Measurements from ENCODE around the gene ADGRG3. TPM values are rescaled to one million over a fixed set of nuclear protein-coding genes. Genes with fewer than 3 reads are reported as not detected.

ADGRG3 gene
- total and polyA plus RNA-seq, 10 of the 15 experiments (the other 5 are each of a cell fraction or from before 2014, with no cell fraction given): 0.10 to 0.11 (median 0.10) TPM; not detected in 7

DNA sequence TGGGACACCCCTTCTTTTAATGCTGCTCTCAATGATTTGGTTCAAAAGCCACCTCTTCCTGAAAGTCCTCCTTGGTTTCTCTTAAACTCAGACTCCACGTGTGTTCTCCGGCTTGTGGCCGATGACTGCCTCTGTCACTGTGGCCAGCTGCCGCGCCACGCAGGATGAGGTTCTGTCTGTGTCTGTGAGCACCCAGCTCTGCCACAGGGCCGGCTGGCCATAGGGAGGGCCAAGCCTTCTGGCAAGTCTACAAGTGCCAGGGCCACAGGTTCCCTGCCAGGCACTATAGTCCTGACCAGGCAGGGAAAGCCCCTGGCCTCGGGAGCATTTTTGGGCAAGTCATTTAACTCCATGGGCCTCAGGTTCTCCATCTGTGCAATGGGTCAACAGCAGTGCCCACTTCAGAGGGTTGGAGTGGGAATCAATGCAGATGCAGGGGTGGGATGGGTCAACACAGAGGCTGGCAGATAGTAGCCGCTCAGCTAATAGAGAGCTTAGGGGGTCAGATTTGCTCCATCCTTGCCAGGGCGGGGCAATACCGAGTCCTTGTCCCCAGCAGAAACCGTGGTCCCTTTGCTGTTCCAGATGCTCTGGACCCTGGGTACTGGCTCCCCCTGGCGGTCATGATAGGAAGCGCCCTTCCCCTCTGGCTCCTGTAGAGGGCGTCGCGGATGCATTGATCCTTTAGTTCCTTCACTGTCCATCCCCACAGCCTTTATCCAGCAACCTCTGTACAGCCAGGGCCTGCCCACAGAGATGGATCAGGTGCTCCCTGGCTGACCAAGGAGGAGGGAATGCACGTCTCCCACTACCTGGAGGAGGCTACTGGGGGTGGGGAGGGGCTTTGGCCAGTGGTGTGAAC is 19.3 kb upstream of the ADGRG3 start (continued):
- TF ChIP-seq, protein P1, sequence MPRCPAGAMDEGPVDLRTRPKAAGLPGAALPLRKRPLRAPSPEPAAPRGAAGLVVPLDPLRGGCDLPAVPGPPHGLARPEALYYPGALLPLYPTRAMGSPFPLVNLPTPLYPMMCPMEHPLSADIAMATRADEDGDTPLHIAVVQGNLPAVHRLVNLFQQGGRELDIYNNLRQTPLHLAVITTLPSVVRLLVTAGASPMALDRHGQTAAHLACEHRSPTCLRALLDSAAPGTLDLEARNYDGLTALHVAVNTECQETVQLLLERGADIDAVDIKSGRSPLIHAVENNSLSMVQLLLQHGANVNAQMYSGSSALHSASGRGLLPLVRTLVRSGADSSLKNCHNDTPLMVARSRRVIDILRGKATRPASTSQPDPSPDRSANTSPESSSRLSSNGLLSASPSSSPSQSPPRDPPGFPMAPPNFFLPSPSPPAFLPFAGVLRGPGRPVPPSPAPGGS (IDR thresholded peaks at IDR 0.05; ENCODE audit: borderline replicate concordance, insufficient read depth, low read depth, low read length, poor library complexity, severe bottlenecking): no peak
- no peak for TF ChIP-seq RUNX3 (IDR thresholded peaks at IDR 0.05; ENCODE audit: low read length)
- TF ChIP-seq, protein P2, sequence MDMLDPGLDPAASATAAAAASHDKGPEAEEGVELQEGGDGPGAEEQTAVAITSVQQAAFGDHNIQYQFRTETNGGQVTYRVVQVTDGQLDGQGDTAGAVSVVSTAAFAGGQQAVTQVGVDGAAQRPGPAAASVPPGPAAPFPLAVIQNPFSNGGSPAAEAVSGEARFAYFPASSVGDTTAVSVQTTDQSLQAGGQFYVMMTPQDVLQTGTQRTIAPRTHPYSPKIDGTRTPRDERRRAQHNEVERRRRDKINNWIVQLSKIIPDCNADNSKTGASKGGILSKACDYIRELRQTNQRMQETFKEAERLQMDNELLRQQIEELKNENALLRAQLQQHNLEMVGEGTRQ (IDR thresholded peaks at IDR 0.05; ENCODE audit: borderline replicate concordance, low read depth, low read length): no peak
- 0 out of 2 replicates have a peak, but pooled peaks have one; percentile 58 for TF ChIP-seq ZNF207 (IDR thresholded peaks at IDR 0.05; ENCODE audit: borderline replicate concordance)
- peak; percentile 81 for TF ChIP-seq NFYA (IDR thresholded peaks at IDR 0.05; ENCODE audit: borderline replicate concordance, low read depth, low read length)
- TF ChIP-seq, protein P3, sequence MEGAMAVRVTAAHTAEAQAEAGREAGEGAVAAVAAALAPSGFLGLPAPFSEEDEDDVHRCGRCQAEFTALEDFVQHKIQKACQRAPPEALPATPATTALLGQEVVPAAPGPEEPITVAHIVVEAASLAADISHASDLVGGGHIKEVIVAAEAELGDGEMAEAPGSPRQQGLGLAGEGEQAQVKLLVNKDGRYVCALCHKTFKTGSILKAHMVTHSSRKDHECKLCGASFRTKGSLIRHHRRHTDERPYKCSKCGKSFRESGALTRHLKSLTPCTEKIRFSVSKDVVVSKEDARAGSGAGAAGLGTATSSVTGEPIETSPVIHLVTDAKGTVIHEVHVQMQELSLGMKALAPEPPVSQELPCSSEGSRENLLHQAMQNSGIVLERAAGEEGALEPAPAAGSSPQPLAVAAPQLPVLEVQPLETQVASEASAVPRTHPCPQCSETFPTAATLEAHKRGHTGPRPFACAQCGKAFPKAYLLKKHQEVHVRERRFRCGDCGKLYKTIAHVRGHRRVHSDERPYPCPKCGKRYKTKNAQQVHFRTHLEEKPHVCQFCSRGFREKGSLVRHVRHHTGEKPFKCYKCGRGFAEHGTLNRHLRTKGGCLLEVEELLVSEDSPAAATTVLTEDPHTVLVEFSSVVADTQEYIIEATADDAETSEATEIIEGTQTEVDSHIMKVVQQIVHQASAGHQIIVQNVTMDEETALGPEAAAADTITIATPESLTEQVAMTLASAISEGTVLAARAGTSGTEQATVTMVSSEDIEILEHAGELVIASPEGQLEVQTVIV (IDR thresholded peaks at IDR 0.05; ENCODE audit: borderline replicate concordance, partially characterized antibody): no peak
- TF ChIP-seq, protein P4, sequence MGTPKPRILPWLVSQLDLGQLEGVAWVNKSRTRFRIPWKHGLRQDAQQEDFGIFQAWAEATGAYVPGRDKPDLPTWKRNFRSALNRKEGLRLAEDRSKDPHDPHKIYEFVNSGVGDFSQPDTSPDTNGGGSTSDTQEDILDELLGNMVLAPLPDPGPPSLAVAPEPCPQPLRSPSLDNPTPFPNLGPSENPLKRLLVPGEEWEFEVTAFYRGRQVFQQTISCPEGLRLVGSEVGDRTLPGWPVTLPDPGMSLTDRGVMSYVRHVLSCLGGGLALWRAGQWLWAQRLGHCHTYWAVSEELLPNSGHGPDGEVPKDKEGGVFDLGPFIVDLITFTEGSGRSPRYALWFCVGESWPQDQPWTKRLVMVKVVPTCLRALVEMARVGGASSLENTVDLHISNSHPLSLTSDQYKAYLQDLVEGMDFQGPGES (IDR thresholded peaks at IDR 0.05): no peak
- TF ChIP-seq EZH2 (IDR thresholded peaks at IDR 0.05; ENCODE audit: borderline replicate concordance, control insufficient read depth, low read depth, low read length): no peak
- TF ChIP-seq MYC (IDR thresholded peaks at IDR 0.05; ENCODE audit: insufficient read depth, insufficient read length, insufficient replicate concordance, low read length, severe bottlenecking): no peak
- no peak for TF ChIP-seq SREBF2 (IDR thresholded peaks at IDR 0.05; ENCODE audit: low read length)
- TF ChIP-seq, protein P5, sequence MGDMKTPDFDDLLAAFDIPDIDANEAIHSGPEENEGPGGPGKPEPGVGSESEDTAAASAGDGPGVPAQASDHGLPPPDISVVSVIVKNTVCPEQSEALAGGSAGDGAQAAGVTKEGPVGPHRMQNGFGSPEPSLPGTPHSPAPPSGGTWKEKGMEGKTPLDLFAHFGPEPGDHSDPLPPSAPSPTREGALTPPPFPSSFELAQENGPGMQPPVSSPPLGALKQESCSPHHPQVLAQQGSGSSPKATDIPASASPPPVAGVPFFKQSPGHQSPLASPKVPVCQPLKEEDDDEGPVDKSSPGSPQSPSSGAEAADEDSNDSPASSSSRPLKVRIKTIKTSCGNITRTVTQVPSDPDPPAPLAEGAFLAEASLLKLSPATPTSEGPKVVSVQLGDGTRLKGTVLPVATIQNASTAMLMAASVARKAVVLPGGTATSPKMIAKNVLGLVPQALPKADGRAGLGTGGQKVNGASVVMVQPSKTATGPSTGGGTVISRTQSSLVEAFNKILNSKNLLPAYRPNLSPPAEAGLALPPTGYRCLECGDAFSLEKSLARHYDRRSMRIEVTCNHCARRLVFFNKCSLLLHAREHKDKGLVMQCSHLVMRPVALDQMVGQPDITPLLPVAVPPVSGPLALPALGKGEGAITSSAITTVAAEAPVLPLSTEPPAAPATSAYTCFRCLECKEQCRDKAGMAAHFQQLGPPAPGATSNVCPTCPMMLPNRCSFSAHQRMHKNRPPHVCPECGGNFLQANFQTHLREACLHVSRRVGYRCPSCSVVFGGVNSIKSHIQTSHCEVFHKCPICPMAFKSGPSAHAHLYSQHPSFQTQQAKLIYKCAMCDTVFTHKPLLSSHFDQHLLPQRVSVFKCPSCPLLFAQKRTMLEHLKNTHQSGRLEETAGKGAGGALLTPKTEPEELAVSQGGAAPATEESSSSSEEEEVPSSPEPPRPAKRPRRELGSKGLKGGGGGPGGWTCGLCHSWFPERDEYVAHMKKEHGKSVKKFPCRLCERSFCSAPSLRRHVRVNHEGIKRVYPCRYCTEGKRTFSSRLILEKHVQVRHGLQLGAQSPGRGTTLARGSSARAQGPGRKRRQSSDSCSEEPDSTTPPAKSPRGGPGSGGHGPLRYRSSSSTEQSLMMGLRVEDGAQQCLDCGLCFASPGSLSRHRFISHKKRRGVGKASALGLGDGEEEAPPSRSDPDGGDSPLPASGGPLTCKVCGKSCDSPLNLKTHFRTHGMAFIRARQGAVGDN (IDR thresholded peaks at IDR 0.05): 0 out of 2 replicates have a peak, but pooled peaks have one; percentile 21
- peak; percentile 34; the same call in 1 of the 2 replicates for TF ChIP-seq MTA2 (IDR thresholded peaks at IDR 0.05; ENCODE audit: low read depth)
- TF ChIP-seq SMAD1 (IDR thresholded peaks at IDR 0.05; ENCODE audit: low read depth, partially characterized antibody): no peak
- TF ChIP-seq FOXM1 (IDR thresholded peaks at IDR 0.05; ENCODE audit: low read depth, low read length): peak; percentile 76; the same call in 1 of the 2 replicates
- TF ChIP-seq MXI1 (IDR thresholded peaks at IDR 0.05; ENCODE audit: low read depth, low read length): no peak
